SK-N-SH (cell line): ENCODE results near the gene LCNL1. TPM values are rescaled to one million over a fixed set of nuclear protein-coding genes. Genes with fewer than 3 reads are reported as not detected.

Experiments
- CTCF ChIA-PET: fragments of 300-600, 350-600 bp; formaldehyde crosslinking; extraction: SDS; loops from one replicate; lab custom pipeline; 2021; lab: Yijun Ruan, JAX
- POLR2A ChIA-PET: fragments of 350-600 bp; sonication (Branson Sonifier 250); formaldehyde crosslinking; extraction: SDS; loops from one replicate; lab custom pipeline; 2020; ENCODE audit warnings: antibody characterized with exemption, inconsistent platforms; lab: Yijun Ruan, JAX
- DNase-seq: peaks from one replicate; pipeline ENCODE4 v3.0.0; 2012
- H2AFZ ChIP-seq: fragments of 200-600 bp; sonication (generic); 2 replicates; pipeline ENCODE4 v1.8.1; 2016; ENCODE audit warnings: antibody characterized with exemption, mild to moderate bottlenecking, low read depth
- H3F3A ChIP-seq: fragments of 200-600 bp; sonication (generic); replicated peaks from 2 replicates; pipeline ENCODE3; 2016; ENCODE audit warnings: antibody characterized with exemption, mild to moderate bottlenecking; ENCODE audit not compliant: insufficient read depth
- H3K27ac ChIP-seq, 2 experiments: fragments of 200-500 bp in 1 of 2; fragments of 200-600 bp in 1 of 2; sonication (Bioruptor generic) in 1 of 2; sonication (generic), shearing (Covaris generic) in 1 of 2; 2 replicates each; pipeline versions ENCODE4 v1.5.1 to v1.6.1; 2014 to 2016; ENCODE audit warnings: low read depth in 2 of 2, inconsistent platforms in 1 of 2, low read length in 1 of 2, mild to moderate bottlenecking in 1 of 2, mixed read lengths in 1 of 2
- H3K27me3 ChIP-seq: fragments of 200-600 bp; sonication (generic), shearing (Covaris generic); 2 replicates; pipeline ENCODE4 v1.6.1; 2016; ENCODE audit warnings: mixed run types; ENCODE audit not compliant: insufficient read depth
- H3K36me3 ChIP-seq, 2 experiments: fragments of 200-500 bp in 1 of 2; fragments of 200-600 bp in 1 of 2; sonication (Bioruptor generic) in 1 of 2; sonication (generic) in 1 of 2; replicated peaks in 1 of 2; 2 replicates each; pipeline versions ENCODE3 to v1.5.1; 2014 to 2016; ENCODE audit warnings: low read length in 1 of 2, mild to moderate bottlenecking in 1 of 2; ENCODE audit not compliant: insufficient read depth in 2 of 2, control insufficient read depth in 1 of 2
- H3K4me1 ChIP-seq, 2 experiments: fragments of 200-500 bp in 1 of 2; fragments of 200-600 bp in 1 of 2; sonication (Bioruptor generic) in 1 of 2; sonication (generic), shearing (Covaris generic) in 1 of 2; 2 replicates each; pipeline versions ENCODE4 v1.5.1 to v1.6.1; 2014 to 2016; ENCODE audit warnings: low read depth in 1 of 2, low read length in 1 of 2, mixed run types in 1 of 2; ENCODE audit not compliant: insufficient read depth in 2 of 2, control insufficient read depth in 1 of 2
- H3K4me2 ChIP-seq: fragments of 200-600 bp; sonication (generic), shearing (Covaris generic); 2 replicates; pipeline ENCODE4 v1.6.1; 2017; ENCODE audit warnings: mixed run types
- H3K4me3 ChIP-seq, 2 experiments: fragments of 200-500 bp in 1 of 2; fragments of 200-600 bp in 1 of 2; sonication (Bioruptor generic) in 1 of 2; sonication (generic), shearing (Covaris generic) in 1 of 2; 2 replicates each; pipeline versions ENCODE4 v1.5.1 to v1.8.1; 2014 to 2016; ENCODE audit warnings: low read depth in 2 of 2, inconsistent platforms in 1 of 2, low read length in 1 of 2, mild to moderate bottlenecking in 1 of 2, mixed read lengths in 1 of 2, moderate library complexity in 1 of 2
- H3K79me2 ChIP-seq: fragments of 200-600 bp; sonication (generic); 2 replicates; pipeline ENCODE4 v1.8.1; 2017; ENCODE audit warnings: mild to moderate bottlenecking; ENCODE audit not compliant: insufficient read depth
- H3K9ac ChIP-seq: fragments of 200-600 bp; sonication (generic); 2 replicates; pipeline ENCODE4 v1.6.1; 2017; ENCODE audit warnings: mixed run types
- H3K9me2 ChIP-seq: fragments of 200-600 bp; sonication (generic); 2 replicates; pipeline ENCODE4 v1.6.1; 2017; ENCODE audit warnings: mixed run types
- H3K9me3 ChIP-seq: fragments of 200-600 bp; sonication (generic); 2 replicates; pipeline ENCODE4 v1.6.1; 2017; ENCODE audit warnings: mixed run types, mild to moderate bottlenecking, moderate library complexity
- H4K20me1 ChIP-seq: fragments of 200-600 bp; sonication (generic); 2 replicates; pipeline ENCODE4 v1.6.1; 2017; ENCODE audit warnings: mild to moderate bottlenecking, mixed run types; ENCODE audit not compliant: insufficient read depth
- CTCF ChIP-seq: fragments of 200-600 bp; sonication (generic); IDR thresholded peaks from 2 replicates; pipeline ENCODE4 v1.6.1; 2017; ENCODE audit warnings: antibody characterized with exemption, mild to moderate bottlenecking, moderate library complexity
- EZH2phosphoT487 ChIP-seq: fragments of 200-600 bp; sonication (generic); IDR thresholded peaks from 2 replicates; pipeline ENCODE4 v1.6.1; 2017; ENCODE audit warnings: low read depth, mixed run types, mild to moderate bottlenecking, antibody characterized with exemption, moderate library complexity, borderline replicate concordance
- IRF3 ChIP-seq: fragments of 150-350 bp; IDR thresholded peaks from 2 replicates; pipeline ENCODE4 v1.6.1; 2016; ENCODE audit warnings: mild to moderate bottlenecking, low read depth, low read length
- POLR2AphosphoS5 ChIP-seq: IDR thresholded peaks from 2 replicates; pipeline ENCODE4 v1.6.1; 2012; ENCODE audit warnings: low read depth, low read length
- RCOR1 ChIP-seq: fragments of 150-350 bp; IDR thresholded peaks from 2 replicates; pipeline ENCODE4 v1.6.1; 2017; ENCODE audit warnings: antibody characterized with exemption, low read length
- REST ChIP-seq: IDR thresholded peaks from 2 replicates; pipeline ENCODE4 v1.6.1; 2012; ENCODE audit warnings: mild to moderate bottlenecking, low read depth, low read length, moderate library complexity
- RXRA ChIP-seq: IDR thresholded peaks from 2 replicates; pipeline ENCODE4 v1.4.0; 2012; ENCODE audit warnings: low read depth, mild to moderate bottlenecking, borderline replicate concordance
- SIN3A ChIP-seq: IDR thresholded peaks from 2 replicates; pipeline ENCODE4 v1.6.1; 2012; ENCODE audit warnings: low read depth, mild to moderate bottlenecking, low read length, moderate library complexity, borderline replicate concordance
- SMC3 ChIP-seq: IDR thresholded peaks from 2 replicates; pipeline ENCODE4 v1.6.1; 2012; ENCODE audit warnings: low read depth, low read length, improper control_type of control experiment
- YY1 ChIP-seq: IDR thresholded peaks from 2 replicates; pipeline ENCODE4 v1.4.0; 2012; ENCODE audit warnings: low read depth, mild to moderate bottlenecking
- WGBS: methylation state at CpG from one replicate; pipeline ENCODE4 v1.1.6; 2017; ENCODE audit warnings: low lambda C conversion rate; 5-methylcytosine and 5-hydroxymethylcytosine counted together
- polyA plus RNA-seq, 3 experiments: library from polyadenylated mRNA; depleted of rRNA; stranded (reverse); fragments of >200 nt; gene quantifications; 2 replicates each; pipeline ENCODE4 v1.2.3, GENCODE V29; 2012

LCNL1 gene
- polyA plus RNA-seq, 1 of the 3 experiments (the other 2 are of a cell fraction), result not detected

GRCh38 chr9:137029058-137029936 is 46.5 kb downstream of the LCNL1 start (continued):
- TF ChIP-seq CTCF (peak; percentile 94), SMC3 (peak; percentile 51), RCOR1 (0 out of 2 replicates have a peak, but pooled peaks have one; percentile 34), EZH2phosphoT487 (no peak), POLR2AphosphoS5 (no peak), YY1 (no peak), SIN3A (no peak), IRF3 (no peak)

GRCh38 chr9:137030006-137030405 is 47.2 kb downstream of the LCNL1 start:
- H2AFZ ChIP-seq, result no peak overlapping the region
- no peaks in the 10 kb centered on the region for H3K9me2 ChIP-seq
- H3K27ac ChIP-seq, result no peak overlapping the region
- 77% methylated on average over 7 of the region's 15 CpGs for WGBS
- POLR2A ChIA-PET, result interaction anchor here (0.7 to 1.4 kb wide), 3 partner anchors 37 to 82 kb away, joined by 3 to 5 read pairs (median 4); no protein-coding TSS in a partner anchor
- no peak for DNase-seq
- H3K79me2 ChIP-seq, result 0 out of 2 replicates have a peak, but pooled peaks cover 3% of the 10 kb centered on the region
- no peaks in the 10 kb centered on the region for H3K36me3 ChIP-seq
- peaks cover 2% of the 10 kb centered on the region for H3F3A ChIP-seq
- TF ChIP-seq RCOR1 (no peak), RXRA (no peak), REST (no peak)
- TF ChIP-seq, all 33 proteins: peak for 0
- H3K4me1 ChIP-seq, result peaks cover 5 to 54% of the 10 kb centered on the region in 2 experiments; a peak in 1 of 4 replicates
- CTCF ChIA-PET, result interaction anchor here (0.7 to 15.1 kb wide), 44 partner anchors 9 to 301 kb away, joined by 3 to 350 read pairs (median 6); partner anchors contain the start of genes AJM1, C8G, CLIC3 and CYSRT1
- no peak overlapping the region for H3K9ac ChIP-seq
- H3K4me3 ChIP-seq, result no peak overlapping the region
- H4K20me1 ChIP-seq, result no peaks in the 10 kb centered on the region
- no peaks in the 10 kb centered on the region for H3K9me3 ChIP-seq
- H3K27me3 ChIP-seq, result no peaks in the 10 kb centered on the region
- no peak overlapping the region for H3K4me2 ChIP-seq
